Fibroblast of villous mesenchyme (primary cell): ENCODE data around the gene RFX8. TPM values are rescaled to one million over a fixed set of nuclear protein-coding genes. Genes with fewer than 3 reads are reported as not detected.

Experiments
- DNase-seq: peaks from one replicate; pipeline ENCODE4 v3.0.0-alpha.2; 2010; ENCODE audit warnings: low read depth
- H3K4me3 ChIP-seq: 2 replicates; pipeline ENCODE4 v1.5.1; 2011; ENCODE audit warnings: low read depth, mild to moderate bottlenecking, low read length
- total RNA-seq: library from RNA; depleted of rRNA; stranded (reverse); fragments of >200 nt; gene quantifications from 2 replicates; pipeline ENCODE4 v1.2.3, GENCODE V29; 2012
- TF ChIP-seq, protein P1 (sequence below): IDR thresholded peaks from 2 replicates; pipeline ENCODE4 v1.5.1; 2012; ENCODE audit warnings: low read depth, mild to moderate bottlenecking, low read length; ENCODE audit not compliant: insufficient read depth

The RFX8 gene
- total RNA-seq, 1 donor = 1.7 TPM

DNA sequence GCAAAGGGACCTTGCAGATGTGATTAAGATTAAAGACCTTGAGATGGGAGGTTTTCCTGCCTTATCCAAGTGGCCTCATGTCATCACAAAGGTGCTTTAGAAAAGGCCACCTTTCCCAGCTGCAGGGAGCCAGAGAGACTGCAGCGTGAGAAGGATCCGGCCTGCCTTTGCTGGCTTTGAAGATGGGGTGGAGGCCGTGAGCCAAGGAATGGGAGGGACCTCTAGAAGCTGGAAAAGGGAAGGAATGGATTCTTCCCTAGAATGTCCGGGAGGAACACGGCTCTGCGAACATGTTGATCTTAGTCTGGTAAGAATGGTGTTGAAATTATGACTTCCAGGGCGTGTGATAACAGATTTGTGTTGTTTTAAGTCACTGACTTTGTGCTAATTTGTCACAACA is 47.7 kb downstream of the RFX8 start:
- no peak for DNase-seq
- no peak overlapping the region for H3K4me3 ChIP-seq
- TF ChIP-seq, protein P1, sequence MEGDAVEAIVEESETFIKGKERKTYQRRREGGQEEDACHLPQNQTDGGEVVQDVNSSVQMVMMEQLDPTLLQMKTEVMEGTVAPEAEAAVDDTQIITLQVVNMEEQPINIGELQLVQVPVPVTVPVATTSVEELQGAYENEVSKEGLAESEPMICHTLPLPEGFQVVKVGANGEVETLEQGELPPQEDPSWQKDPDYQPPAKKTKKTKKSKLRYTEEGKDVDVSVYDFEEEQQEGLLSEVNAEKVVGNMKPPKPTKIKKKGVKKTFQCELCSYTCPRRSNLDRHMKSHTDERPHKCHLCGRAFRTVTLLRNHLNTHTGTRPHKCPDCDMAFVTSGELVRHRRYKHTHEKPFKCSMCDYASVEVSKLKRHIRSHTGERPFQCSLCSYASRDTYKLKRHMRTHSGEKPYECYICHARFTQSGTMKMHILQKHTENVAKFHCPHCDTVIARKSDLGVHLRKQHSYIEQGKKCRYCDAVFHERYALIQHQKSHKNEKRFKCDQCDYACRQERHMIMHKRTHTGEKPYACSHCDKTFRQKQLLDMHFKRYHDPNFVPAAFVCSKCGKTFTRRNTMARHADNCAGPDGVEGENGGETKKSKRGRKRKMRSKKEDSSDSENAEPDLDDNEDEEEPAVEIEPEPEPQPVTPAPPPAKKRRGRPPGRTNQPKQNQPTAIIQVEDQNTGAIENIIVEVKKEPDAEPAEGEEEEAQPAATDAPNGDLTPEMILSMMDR = no peak

DNA sequence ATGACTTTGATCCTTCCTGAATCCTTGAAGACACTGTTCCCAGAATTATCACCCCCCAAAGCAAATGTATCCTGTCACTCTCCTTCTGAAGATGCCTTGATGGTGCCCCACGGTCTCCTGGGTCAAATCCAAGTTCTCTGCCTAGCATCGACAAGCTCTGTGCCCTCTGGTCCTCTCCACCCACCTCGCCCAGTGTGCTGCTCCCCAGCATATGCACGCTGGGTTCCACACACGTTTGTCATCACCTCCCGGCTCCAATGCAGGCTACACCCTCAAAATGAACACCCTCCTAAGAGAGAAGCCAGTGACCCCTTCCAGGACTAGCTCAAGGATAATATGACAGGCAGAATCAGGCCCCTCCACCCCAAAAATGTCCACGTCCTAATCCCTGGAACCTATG is 48.1 kb downstream of the RFX8 start:
- no peak overlapping the region for H3K4me3 ChIP-seq
- TF ChIP-seq, protein P1 = no peak
- DNase-seq = no peak

DNA sequence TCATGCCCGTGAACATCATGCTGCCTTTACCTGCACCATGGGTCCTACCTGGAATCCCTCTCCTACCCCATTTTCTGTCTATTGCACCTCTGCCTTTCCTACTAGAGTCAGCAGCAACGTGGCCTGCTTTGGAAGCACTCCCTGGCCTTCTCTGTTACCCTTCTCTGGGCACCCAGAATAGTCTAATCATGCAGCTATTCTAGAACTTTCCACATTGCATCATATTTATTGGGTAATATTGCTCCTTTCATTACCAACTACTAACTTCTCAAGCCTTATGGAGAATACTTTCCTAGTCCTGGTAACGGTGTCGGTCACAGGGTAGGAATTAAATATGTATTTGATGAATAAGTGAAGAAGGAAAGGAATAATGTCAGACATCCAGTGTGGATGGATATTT is 54.3 kb downstream of the RFX8 start:
- no peak overlapping the region for H3K4me3 ChIP-seq
- peak; percentile 44 for DNase-seq
- TF ChIP-seq, protein P1 = no peak

DNA sequence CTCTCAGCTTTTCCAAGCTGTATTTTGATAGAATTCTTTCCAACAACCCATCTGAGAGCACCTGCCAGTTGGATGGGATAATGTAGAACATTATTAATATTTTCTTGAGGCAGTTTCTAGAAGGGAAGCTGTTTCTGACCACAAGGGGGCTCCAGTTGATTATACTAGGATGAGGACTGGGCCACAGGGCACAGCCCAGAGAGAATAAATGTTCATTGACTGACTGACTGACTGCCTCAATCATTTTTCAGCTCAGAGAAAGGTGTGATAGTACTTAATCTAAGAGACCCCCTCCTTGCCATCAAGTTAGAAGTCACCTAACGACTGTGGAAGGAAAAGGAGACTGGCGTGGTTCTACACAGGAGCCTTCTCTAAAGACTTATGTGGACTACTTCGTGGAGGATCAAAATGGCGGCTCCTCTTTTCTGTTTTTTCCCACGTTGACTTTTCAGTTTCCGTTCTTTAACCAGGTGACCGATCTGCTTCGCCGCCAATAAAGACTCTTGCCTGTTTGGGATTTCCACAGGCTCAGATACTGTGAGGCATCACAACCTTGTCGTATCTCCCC is 55.7 kb downstream of the RFX8 start:
- TF ChIP-seq, protein P1 = peak; percentile 83
- peak; percentile 84 for DNase-seq
- no peak overlapping the region for H3K4me3 ChIP-seq

DNA sequence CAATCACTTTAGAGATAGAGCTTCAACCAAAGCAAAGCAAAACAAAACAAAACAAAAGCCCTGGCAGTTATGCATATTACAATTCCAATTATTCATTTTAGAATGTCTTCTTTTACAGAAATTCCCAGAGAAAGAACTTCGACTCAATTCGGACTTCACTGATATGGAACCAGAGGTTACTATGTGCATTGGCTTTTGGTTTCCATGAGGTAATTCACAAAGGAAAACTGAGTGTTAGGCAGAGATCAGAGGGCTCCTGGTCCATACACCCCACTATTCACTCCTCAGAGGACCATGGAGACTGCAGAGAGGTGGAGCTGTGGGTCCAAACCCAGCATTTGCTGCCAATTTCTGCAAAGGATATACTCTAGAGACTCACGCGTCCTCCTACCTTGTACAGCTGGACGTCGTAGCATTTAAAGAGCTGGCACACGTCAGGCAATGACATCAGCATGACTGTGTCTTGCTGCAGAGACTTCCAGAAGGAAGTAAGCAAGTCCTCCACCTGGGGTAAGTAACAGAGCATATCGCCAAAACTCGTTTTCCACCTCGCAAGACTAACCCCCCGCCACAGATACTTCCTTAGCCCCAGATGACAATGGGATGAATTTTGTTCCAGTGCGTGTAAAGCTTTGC is 56.3 kb downstream of the RFX8 start:
- H3K4me3 ChIP-seq = no peak overlapping the region
- TF ChIP-seq, protein P1 = no peak
- no peak for DNase-seq

DNA sequence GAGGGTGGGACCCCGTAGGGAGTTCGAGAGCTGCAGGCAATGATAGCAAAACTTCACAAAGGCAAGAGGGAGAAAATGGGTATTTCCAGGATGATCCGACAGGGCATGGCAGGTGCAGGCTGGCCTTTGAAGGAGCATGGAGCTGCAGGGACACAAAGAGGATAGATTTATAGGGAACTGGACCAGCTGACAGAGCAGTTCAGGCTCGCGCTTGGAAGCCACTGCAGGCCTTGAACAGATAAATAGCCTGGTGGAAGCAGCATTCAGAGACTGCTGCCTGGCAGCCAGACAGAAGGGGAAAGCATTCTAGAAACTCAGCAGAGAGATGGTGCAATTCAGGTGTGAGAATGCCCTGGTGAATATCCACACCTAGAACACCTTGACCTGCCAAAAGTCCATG is 58.3 kb downstream of the RFX8 start:
- H3K4me3 ChIP-seq = no peak overlapping the region

More for the DNA sequence above, 58.3 kb downstream of the RFX8 start:
- TF ChIP-seq, protein P1 = no peak
- no peak for DNase-seq
